ENCODE data around the gene TNFSF12.

TNFSF12 gene

GRCh38 chr17:7572588-7573323 is 23.9 kb downstream of the TNFSF12 start:
- peak; percentile 100 for DNase-seq

GRCh38 chr17:7573324-7574080 is 24.6 kb downstream of the TNFSF12 start:
- peak; percentile 83 for DNase-seq

- DNase-seq = no peak
Measured at GRCh38 chr17:7574176-7574953, 25.5 kb downstream of the TNFSF12 start.

GRCh38 chr17:7575481-7575883 is 26.6 kb downstream of the TNFSF12 start:
- no peak for DNase-seq

GRCh38 chr17:7575959-7576358 is 27.1 kb downstream of the TNFSF12 start:
- DNase-seq = no peak

GRCh38 chr17:7576432-7576937 is 27.6 kb downstream of the TNFSF12 start:
- no peak for DNase-seq

- DNase-seq = no peak
Measured at GRCh38 chr17:7577327-7578199, 28.7 kb downstream of the TNFSF12 start.

GRCh38 chr17:7579001-7579833 is 30.4 kb downstream of the TNFSF12 start, which contains the start of gene CD68:
TSS of gene CD68 (plus strand) at chr17:7579638. CDS start at chr17:7579678, 40 bp downstream.
- DNase-seq = peak; percentile 47

- no peak for DNase-seq
Measured at GRCh38 chr17:7579834-7580603, 31.2 kb downstream of the TNFSF12 start.

- no peak for DNase-seq
Measured at GRCh38 chr17:7580604-7581575, 32.0 kb downstream of the TNFSF12 start.

GRCh38 chr17:7582396-7583252 is 33.8 kb downstream of the TNFSF12 start:
- no peak for DNase-seq

GRCh38 chr17:7583253-7584109 is 34.6 kb downstream of the TNFSF12 start, which contains the start of gene MPDU1:
TSS of gene MPDU1 (plus strand) at chr17:7583852. CDS start at chr17:7583863, 11 bp downstream.
- DNase-seq = peak; percentile 92

- no peak for DNase-seq
Measured at GRCh38 chr17:7586673-7587419, 38.0 kb downstream of the TNFSF12 start.

- no peak for DNase-seq
Measured at GRCh38 chr17:7587420-7588151, 38.7 kb downstream of the TNFSF12 start.

GRCh38 chr17:7588553-7589203 is 39.8 kb downstream of the TNFSF12 start:
- no peak for DNase-seq

Data from activated CD4-positive, alpha-beta T cell treated with anti-CD3 and anti-CD28 coated beads for 1 hour (primary cell).